H9 (cell line): ENCODE data around the gene FAM171A1. TPM values are rescaled to one million over a fixed set of nuclear protein-coding genes. Genes with fewer than 3 reads are reported as not detected.

Source experiments
- DNase-seq: peaks from one replicate; pipeline ENCODE4 v3.0.0-alpha.2; 2017
- H2AFZ ChIP-seq: one replicate; pipeline ENCODE4 v1.6.1; 2013; ENCODE audit warnings: mild to moderate bottlenecking, low read length, control low read depth, moderate library complexity
- H2AK5ac ChIP-seq: 2 replicates; pipeline ENCODE4 v1.6.1; 2013; ENCODE audit warnings: low read length, control low read depth, mixed read lengths; ENCODE audit not compliant: insufficient read length
- H2BK120ac ChIP-seq: one replicate; pipeline ENCODE4 v1.6.1; 2013; ENCODE audit warnings: low read depth, mild to moderate bottlenecking, low read length, control low read depth, inconsistent platforms; ENCODE audit not compliant: poor library complexity, severe bottlenecking
- H2BK12ac ChIP-seq: 2 replicates; pipeline ENCODE4 v1.6.1; 2013; ENCODE audit warnings: low read length, control low read depth, mixed read lengths, low read depth; ENCODE audit not compliant: insufficient read length
- H2BK15ac ChIP-seq: 2 replicates; pipeline ENCODE4 v1.6.1; 2013; ENCODE audit warnings: low read depth, low read length, control low read depth
- H2BK20ac ChIP-seq: one replicate; pipeline ENCODE4 v1.6.1; 2013; ENCODE audit warnings: low read depth, mild to moderate bottlenecking, low read length, control low read depth, inconsistent platforms; ENCODE audit not compliant: poor library complexity, severe bottlenecking
- H2BK5ac ChIP-seq: 2 replicates; pipeline ENCODE4 v1.6.1; 2013; ENCODE audit warnings: low read length, control low read depth, mixed read lengths; ENCODE audit not compliant: insufficient read length
- H3K14ac ChIP-seq: 2 replicates; pipeline ENCODE4 v1.6.1; 2013; ENCODE audit warnings: low read length, control low read depth; ENCODE audit not compliant: insufficient read depth
- H3K18ac ChIP-seq: 2 replicates; pipeline ENCODE4 v1.6.1; 2013; ENCODE audit warnings: low read depth, mild to moderate bottlenecking, mixed read lengths, low read length, control low read depth; ENCODE audit not compliant: insufficient read length
- H3K23ac ChIP-seq: 2 replicates; pipeline ENCODE4 v1.6.1; 2013; ENCODE audit warnings: low read length, control low read depth, mixed read lengths, low read depth; ENCODE audit not compliant: insufficient read length
- H3K23me2 ChIP-seq: 2 replicates; pipeline ENCODE4 v1.6.1; 2013; ENCODE audit warnings: low read depth, mild to moderate bottlenecking, mixed read lengths, low read length, control low read depth; ENCODE audit not compliant: insufficient read length, poor library complexity, severe bottlenecking
- H3K27ac ChIP-seq: 2 replicates; pipeline ENCODE4 v1.5.1; 2013; ENCODE audit warnings: low read length, control low read depth, mixed read lengths, low read depth; ENCODE audit not compliant: insufficient read length
- H3K27me3 ChIP-seq: 2 replicates; pipeline ENCODE4 v1.6.1; 2013; ENCODE audit warnings: low read length, control low read depth, inconsistent platforms; ENCODE audit not compliant: insufficient read depth
- H3K4ac ChIP-seq: 2 replicates; pipeline ENCODE4 v1.6.1; 2013; ENCODE audit warnings: low read depth, mild to moderate bottlenecking, control low read depth, inconsistent platforms, low read length, moderate library complexity
- H3K4me1 ChIP-seq: 2 replicates; pipeline ENCODE4 v1.6.1; 2013; ENCODE audit warnings: low read length, control low read depth, inconsistent platforms; ENCODE audit not compliant: insufficient read depth
- H3K4me2 ChIP-seq: 2 replicates; pipeline ENCODE4 v1.6.1; 2013; ENCODE audit warnings: low read length, control low read depth, mixed read lengths; ENCODE audit not compliant: insufficient read length, insufficient read depth
- H3K56ac ChIP-seq: 2 replicates; pipeline ENCODE4 v1.6.1; 2013; ENCODE audit warnings: low read depth, mild to moderate bottlenecking, mixed read lengths, low read length, control low read depth; ENCODE audit not compliant: insufficient read length
- H3K79me1 ChIP-seq: 2 replicates; pipeline ENCODE4 v1.6.1; 2013; ENCODE audit warnings: low read depth, mild to moderate bottlenecking, moderate library complexity, low read length, control low read depth, inconsistent platforms; ENCODE audit not compliant: insufficient read depth, poor library complexity, severe bottlenecking
- H3K79me2 ChIP-seq: 2 replicates; pipeline ENCODE4 v1.6.1; 2013; ENCODE audit warnings: low read length, control low read depth, inconsistent platforms; ENCODE audit not compliant: insufficient read depth
- H3K9ac ChIP-seq: 2 replicates; pipeline ENCODE4 v1.6.1; 2013; ENCODE audit warnings: low read length, control low read depth, mixed read lengths; ENCODE audit not compliant: insufficient read length; ENCODE audit errors: extremely low read depth
- H3K9me3 ChIP-seq: one replicate; pipeline ENCODE4 v1.6.1; 2013; ENCODE audit warnings: low read depth, low read length, inconsistent platforms; ENCODE audit not compliant: control insufficient read depth
- H3T11ph ChIP-seq: one replicate; pipeline ENCODE4 v1.6.1; 2013; ENCODE audit warnings: mild to moderate bottlenecking, low read length, control low read depth, inconsistent platforms
- H4K20me1 ChIP-seq: one replicate; pipeline ENCODE4 v1.6.1; 2013; ENCODE audit not compliant: control insufficient read depth, insufficient read length, insufficient read depth
- H4K5ac ChIP-seq: 2 replicates; pipeline ENCODE4 v1.6.1; 2013; ENCODE audit warnings: low read depth, mild to moderate bottlenecking, mixed read lengths, low read length, control low read depth; ENCODE audit not compliant: insufficient read length
- H4K8ac ChIP-seq: replicated peaks from 2 replicates; pipeline ENCODE4 v1.6.1; 2013; ENCODE audit warnings: low read length, control low read depth, mixed read lengths, low read depth; ENCODE audit not compliant: insufficient read length
- H4K91ac ChIP-seq: 2 replicates; pipeline ENCODE4 v1.6.1; 2013; ENCODE audit warnings: low read depth, mild to moderate bottlenecking, moderate library complexity, mixed read lengths, low read length, control low read depth; ENCODE audit not compliant: insufficient read length
- H3K27ac Mint-ChIP-seq, 3 experiments: 2 replicates in 2 of 3; 3 replicates in 1 of 3; pipeline ENCODE4 v1.8.0; 2020 to 2021; ENCODE audit warnings: mixed read lengths in 3 of 3, mild to moderate bottlenecking in 1 of 3, moderate library complexity in 1 of 3
- H3K27me3 Mint-ChIP-seq: 2 replicates; pipeline ENCODE4 v1.8.0; 2021; ENCODE audit warnings: low read depth, mild to moderate bottlenecking, moderate library complexity, mixed read lengths
- H3K36me3 Mint-ChIP-seq, 3 experiments: 2 replicates in 2 of 3; 3 replicates in 1 of 3; pipeline ENCODE4 v1.8.0; 2020 to 2021; ENCODE audit warnings: low read depth in 3 of 3, mixed read lengths in 3 of 3; ENCODE audit not compliant: insufficient read depth in 1 of 3
- H3K4me1 Mint-ChIP-seq, 2 experiments: 2 replicates each; pipeline ENCODE4 v1.8.0; 2020; ENCODE audit warnings: mixed read lengths in 2 of 2
- H3K4me3 Mint-ChIP-seq, 2 experiments: 2 replicates in 1 of 2; 3 replicates in 1 of 2; pipeline ENCODE4 v1.8.0; 2020 to 2021; ENCODE audit warnings: mild to moderate bottlenecking in 2 of 2, mixed read lengths in 2 of 2, moderate library complexity in 1 of 2
- H3K9me3 Mint-ChIP-seq, 2 experiments: 2 replicates in 1 of 2; 3 replicates in 1 of 2; pipeline ENCODE4 v1.8.0; 2020; ENCODE audit warnings: mild to moderate bottlenecking in 2 of 2, mixed read lengths in 2 of 2, moderate library complexity in 1 of 2
- WGBS: extraction: QIAGEN DNeasy Blood & Tissue Kit; methylation state at CpG from one replicate; pipeline ENCODE4 v1.1.7; 2013; ENCODE audit warnings: missing lambda C conversion rate, low lambda C conversion rate, mixed read lengths; ENCODE audit not compliant: insufficient read length; ENCODE audit errors: extremely low coverage; 5-methylcytosine and 5-hydroxymethylcytosine counted together
- total RNA-seq: library from RNA; stranded (reverse); gene quantifications from 2 replicates; pipeline ENCODE4 v1.2.1, GENCODE V29; 2021
- TF ChIP-seq, protein P1 (sequence below): fragments of 200-600 bp; sonication (generic); conservative IDR thresholded peaks from 3 replicates; pipeline ENCODE4 v1.8.0; 2021; ENCODE audit warnings: antibody characterized with exemption, mild to moderate bottlenecking

The FAM171A1 gene
- total RNA-seq, 1 experiment from 2014 or later: 37.4 TPM

DNA sequence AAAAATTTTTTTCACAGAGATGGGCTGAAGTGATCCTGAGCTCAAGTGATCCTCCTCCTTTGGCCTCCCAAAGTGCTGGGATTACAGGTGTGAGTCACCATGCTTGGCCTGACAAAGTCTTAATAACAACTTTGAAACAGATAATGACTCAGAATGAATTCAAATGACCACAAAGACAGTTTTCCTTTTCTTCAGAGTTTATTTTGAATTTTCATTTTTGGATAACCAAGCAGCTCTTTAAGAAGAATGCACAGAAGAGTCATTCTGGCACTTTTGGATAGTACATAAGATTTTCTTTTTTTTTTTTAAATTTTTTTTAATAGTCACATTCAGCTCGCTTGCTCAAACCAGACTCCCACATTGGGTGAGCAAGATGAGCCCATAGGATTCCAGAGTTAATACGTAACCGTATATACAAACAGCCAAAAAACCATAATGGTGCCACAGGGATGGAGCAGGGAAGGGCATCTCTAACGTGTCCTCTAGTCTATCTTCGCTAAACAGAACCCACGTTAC lies 159.6 kb downstream of the FAM171A1 start:
- no peak overlapping the region for H3K4me2 ChIP-seq
- no peak overlapping the region for H3K14ac ChIP-seq
- H3K4ac ChIP-seq: no peak overlapping the region
- H3K23me2 ChIP-seq: no peaks in the 10 kb centered on the region
- H3K79me2 ChIP-seq: no peaks in the 10 kb centered on the region
- no peak overlapping the region for H3K27ac ChIP-seq
- no peak overlapping the region for H2AFZ ChIP-seq
- peaks cover 5 to 29% (median 16%) of the 10 kb centered on the region in 3 experiments; a peak in 6 of 7 replicates for H3K36me3 Mint-ChIP-seq
- H3K79me1 ChIP-seq: no peaks in the 10 kb centered on the region
- H4K5ac ChIP-seq: no peak overlapping the region
- H3K4me1 ChIP-seq: no peaks in the 10 kb centered on the region
- no peak overlapping the region for H2BK120ac ChIP-seq
- no peak overlapping the region for H3K9ac ChIP-seq
- H4K20me1 ChIP-seq: no peaks in the 10 kb centered on the region
- H3K27me3 ChIP-seq: no peaks in the 10 kb centered on the region; the same call in 1 of the 2 replicates
- TF ChIP-seq, protein P1, sequence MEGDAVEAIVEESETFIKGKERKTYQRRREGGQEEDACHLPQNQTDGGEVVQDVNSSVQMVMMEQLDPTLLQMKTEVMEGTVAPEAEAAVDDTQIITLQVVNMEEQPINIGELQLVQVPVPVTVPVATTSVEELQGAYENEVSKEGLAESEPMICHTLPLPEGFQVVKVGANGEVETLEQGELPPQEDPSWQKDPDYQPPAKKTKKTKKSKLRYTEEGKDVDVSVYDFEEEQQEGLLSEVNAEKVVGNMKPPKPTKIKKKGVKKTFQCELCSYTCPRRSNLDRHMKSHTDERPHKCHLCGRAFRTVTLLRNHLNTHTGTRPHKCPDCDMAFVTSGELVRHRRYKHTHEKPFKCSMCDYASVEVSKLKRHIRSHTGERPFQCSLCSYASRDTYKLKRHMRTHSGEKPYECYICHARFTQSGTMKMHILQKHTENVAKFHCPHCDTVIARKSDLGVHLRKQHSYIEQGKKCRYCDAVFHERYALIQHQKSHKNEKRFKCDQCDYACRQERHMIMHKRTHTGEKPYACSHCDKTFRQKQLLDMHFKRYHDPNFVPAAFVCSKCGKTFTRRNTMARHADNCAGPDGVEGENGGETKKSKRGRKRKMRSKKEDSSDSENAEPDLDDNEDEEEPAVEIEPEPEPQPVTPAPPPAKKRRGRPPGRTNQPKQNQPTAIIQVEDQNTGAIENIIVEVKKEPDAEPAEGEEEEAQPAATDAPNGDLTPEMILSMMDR: no peak
- no peak overlapping the region for H3K23ac ChIP-seq
- peaks cover 9 to 17% of the 10 kb centered on the region in 2 experiments for H3K4me1 Mint-ChIP-seq
- no peak overlapping the region for H2BK15ac ChIP-seq
- WGBS: no CpG with 5 or more reads among the region's 6 CpGs
- H3K56ac ChIP-seq: no peak overlapping the region
- H3K18ac ChIP-seq: no peak overlapping the region
- H2BK5ac ChIP-seq: no peak overlapping the region
- no peak overlapping the region for H3K27ac Mint-ChIP-seq
- no peak overlapping the region for H3T11ph ChIP-seq
- no peaks in the 10 kb centered on the region for H3K27me3 Mint-ChIP-seq
- no peak overlapping the region for H2AK5ac ChIP-seq
- no peak overlapping the region for H4K91ac ChIP-seq
- no peak overlapping the region for H4K8ac ChIP-seq
- H3K9me3 Mint-ChIP-seq: no peaks in the 10 kb centered on the region
- no peak overlapping the region for H2BK12ac ChIP-seq
- H2BK20ac ChIP-seq: no peak overlapping the region
- H3K9me3 ChIP-seq: no peaks in the 10 kb centered on the region
- DNase-seq: no peak
- H3K4me3 Mint-ChIP-seq: no peak overlapping the region
